ENCODE measurements around the gene RECQL5.

DNA sequence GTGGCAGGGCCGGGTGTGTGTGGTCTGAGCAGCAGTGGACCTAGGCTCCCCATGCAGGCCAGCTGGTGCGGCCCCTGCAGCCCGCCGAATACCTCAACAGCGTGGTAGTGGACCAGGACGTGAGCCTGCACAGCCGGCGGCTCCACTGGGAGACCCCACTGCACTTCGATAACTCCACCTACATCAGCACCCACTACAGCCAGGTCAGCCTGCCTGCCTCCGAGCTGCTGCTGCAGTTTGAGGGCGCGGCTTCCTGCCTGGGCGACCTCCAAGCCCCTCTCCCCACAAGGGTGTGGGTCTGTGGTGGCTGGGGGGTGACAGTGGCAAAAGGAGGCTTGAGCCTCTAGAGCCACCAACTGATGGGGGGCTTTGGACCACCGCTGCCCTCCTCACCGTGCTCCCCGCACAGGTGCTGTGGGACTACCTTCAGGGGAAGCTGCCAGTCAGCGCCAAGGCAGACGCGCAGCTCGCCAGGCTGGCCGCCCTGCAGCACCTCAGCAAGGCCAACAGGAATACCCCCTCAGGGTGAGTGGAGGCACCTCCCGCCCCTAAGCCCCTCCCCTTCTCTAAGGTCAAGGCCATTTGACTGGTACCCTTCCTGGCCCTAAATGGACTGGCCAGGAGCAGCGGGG, 42.1 kb downstream of the RECQL5 start:
- TF ChIP-seq EZH2 (IDR thresholded peaks at IDR 0.05; ENCODE audit: low read length) (no peak), CTCF (optimal IDR thresholded peaks at IDR 0.05 in 1 of 3, IDR thresholded peaks at IDR 0.05 in 1 of 3, conservative IDR thresholded peaks at IDR 0.05 in 1 of 3; ENCODE audit: extremely low read depth in 1 of 3, insufficient read depth in 2 of 3, low read length in 3 of 3) (no peak)
